GM21367 (cell line): ENCODE data around the gene APOD.

ENCODE experiments used
- ATAC-seq: cut with Tn5 transposase; IDR thresholded peaks from one replicate; pipeline ENCODE4 v1.9.1; 2021; ENCODE audit not compliant: unreplicated experiment

APOD gene

GRCh38 chr3:195555110-195555509 lies 28.6 kb downstream of the APOD start:
- ATAC-seq, result no peak

- ATAC-seq, result no peak
These were observed 29.3 kb downstream of the APOD start for GRCh38 chr3:195554458-195554857.

GRCh38 chr3:195553268-195553667 lies 30.5 kb downstream of the APOD start:
- no peak for ATAC-seq

GRCh38 chr3:195551381-195551978 lies 32.3 kb downstream of the APOD start:
- ATAC-seq, result no peak

- ATAC-seq, result no peak
These were observed 33.0 kb downstream of the APOD start for GRCh38 chr3:195550723-195551122.

- ATAC-seq, result peak; percentile 78
These were observed 33.7 kb downstream of the APOD start for GRCh38 chr3:195549931-195550519.

GRCh38 chr3:195548987-195549386 lies 34.8 kb downstream of the APOD start:
- no peak for ATAC-seq

- ATAC-seq, result no peak
These were observed 35.2 kb downstream of the APOD start for GRCh38 chr3:195548501-195548900.

- no peak for ATAC-seq
These were observed 35.7 kb downstream of the APOD start for GRCh38 chr3:195548006-195548405.

GRCh38 chr3:195546130-195546560 lies 37.6 kb downstream of the APOD start:
- ATAC-seq, result no peak

GRCh38 chr3:195544634-195545033 lies 39.1 kb downstream of the APOD start:
- ATAC-seq, result no peak

- ATAC-seq, result no peak
These were observed 39.6 kb downstream of the APOD start for GRCh38 chr3:195544230-195544536.

- ATAC-seq, result peak; percentile 8
These were observed 40.1 kb downstream of the APOD start for GRCh38 chr3:195543500-195544229.

- ATAC-seq, result peak; percentile 61
These were observed 40.8 kb downstream of the APOD start, which contains the start of gene PPP1R2 for GRCh38 chr3:195542698-195543499. Gene PPP1R2, minus strand, starts transcription at chr3:195543325. Its CDS starts 300 bp downstream, at chr3:195543025.

GRCh38 chr3:195542316-195542697 lies 41.4 kb downstream of the APOD start:
- no peak for ATAC-seq

GRCh38 chr3:195540511-195540910 lies 43.2 kb downstream of the APOD start:
- no peak for ATAC-seq

- ATAC-seq, result no peak
These were observed 43.7 kb downstream of the APOD start for GRCh38 chr3:195540027-195540426.

- no peak for ATAC-seq
These were observed 44.3 kb downstream of the APOD start for GRCh38 chr3:195539479-195539878.

- peak; percentile 48 for ATAC-seq
These were observed 45.7 kb downstream of the APOD start for GRCh38 chr3:195537995-195538394.

GRCh38 chr3:195535293-195535692 lies 48.4 kb downstream of the APOD start:
- no peak for ATAC-seq

- ATAC-seq, result no peak
These were observed 50.9 kb downstream of the APOD start for GRCh38 chr3:195532834-195533233.

GRCh38 chr3:195532345-195532744 lies 51.4 kb downstream of the APOD start:
- no peak for ATAC-seq
